ENCODE measurements around the gene CKAP2L. TPM values are rescaled to one million over a fixed set of nuclear protein-coding genes. Genes with fewer than 3 reads are reported as not detected.

The CKAP2L gene
- total RNA-seq, 1 experiment from 2014 or later: 23.3 TPM

DNA sequence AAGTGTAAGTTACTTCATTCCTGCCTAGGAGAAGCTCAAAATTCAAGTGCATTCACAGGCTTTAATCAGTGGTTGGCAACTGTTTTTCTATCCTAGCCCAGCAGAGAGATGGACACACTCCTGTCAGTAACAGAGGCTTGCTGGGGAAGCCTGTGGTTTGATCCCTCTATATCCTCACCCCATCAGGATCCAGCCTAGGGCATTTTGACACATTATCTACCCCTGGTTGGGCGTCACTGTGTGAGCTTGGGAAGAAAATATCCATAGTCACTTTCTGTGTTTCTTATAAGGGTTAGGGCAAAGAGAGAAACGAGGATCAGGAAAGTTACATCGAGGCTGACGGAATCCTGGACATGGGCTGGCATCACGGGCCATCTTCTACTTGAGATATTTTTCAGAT, 33.6 kb downstream of the CKAP2L start:
- Histone ChIP-seq H2BK120ac (ENCODE audit: low read depth, low read length, poor library complexity, severe bottlenecking) (no peak overlapping the region), H2BK15ac (ENCODE audit: low read depth, low read length) (no peak overlapping the region), H2AFZ (ENCODE audit: low read length) (no peak overlapping the region), H4K5ac (ENCODE audit: insufficient read length, low read depth, low read length) (no peak overlapping the region), H2BK20ac (ENCODE audit: low read depth, low read length, poor library complexity, severe bottlenecking) (no peak overlapping the region), H3K27ac (ENCODE audit: insufficient read length, low read depth, low read length) (no peak overlapping the region), H2BK12ac (ENCODE audit: insufficient read length, low read depth, low read length) (no peak overlapping the region), H3K79me1 (ENCODE audit: insufficient read depth, low read depth, low read length, poor library complexity, severe bottlenecking) (no peaks in the 10 kb centered on the region), H2AK5ac (ENCODE audit: insufficient read length, low read length) (no peak overlapping the region), H3K18ac (ENCODE audit: insufficient read length, low read depth, low read length) (no peak overlapping the region), H3K27me3 (ENCODE audit: insufficient read depth, low read length) (no peaks in the 10 kb centered on the region), H3T11ph (ENCODE audit: low read length) (no peak overlapping the region), H3K23ac (ENCODE audit: insufficient read length, low read depth, low read length) (no peak overlapping the region), H3K4me1 (ENCODE audit: insufficient read depth, low read length) (no peaks in the 10 kb centered on the region), H3K56ac (ENCODE audit: insufficient read length, low read depth, low read length) (no peak overlapping the region), H3K4ac (ENCODE audit: low read depth, low read length) (no peak overlapping the region), H4K8ac (replicated peaks; ENCODE audit: insufficient read length, low read depth, low read length) (no peak overlapping the region), H3K9ac (ENCODE audit: extremely low read depth, insufficient read length, low read length) (no peak overlapping the region), H3K9me3 (ENCODE audit: control insufficient read depth, low read depth, low read length) (no peaks in the 10 kb centered on the region), H4K91ac (ENCODE audit: insufficient read length, low read depth, low read length) (no peak overlapping the region), H3K14ac (ENCODE audit: insufficient read depth, low read length) (no peak overlapping the region), H3K23me2 (ENCODE audit: insufficient read length, low read depth, low read length, poor library complexity, severe bottlenecking) (no peaks in the 10 kb centered on the region), H2BK5ac (ENCODE audit: insufficient read length, low read length) (no peak overlapping the region), H3K79me2 (ENCODE audit: insufficient read depth, low read length) (no peaks in the 10 kb centered on the region), H3K4me2 (ENCODE audit: insufficient read depth, insufficient read length, low read length) (no peak overlapping the region), H4K20me1 (ENCODE audit: control insufficient read depth, insufficient read depth, insufficient read length) (no peaks in the 10 kb centered on the region)
- no CpG with 5 or more reads among the region's 5 CpGs for WGBS (ENCODE audit: extremely low coverage, insufficient read length, low lambda C conversion rate)
- Mint-ChIP-seq H3K4me3 (no peak overlapping the region), H3K27me3 (ENCODE audit: low read depth) (no peaks in the 10 kb centered on the region), H3K27ac (peak overlapping the region in 1 of 3 experiments; percentile 73; a peak in 1 of 7 replicates), H3K9me3 (no peaks in the 10 kb centered on the region), H3K36me3 (ENCODE audit: insufficient read depth in 1 of 3, low read depth in 3 of 3) (no peaks in the 10 kb centered on the region), H3K4me1 (peaks cover 6 to 10% of the 10 kb centered on the region in 2 experiments; a peak in 2 of 4 replicates)
- no peak for DNase-seq
- TF ChIP-seq, protein P1, sequence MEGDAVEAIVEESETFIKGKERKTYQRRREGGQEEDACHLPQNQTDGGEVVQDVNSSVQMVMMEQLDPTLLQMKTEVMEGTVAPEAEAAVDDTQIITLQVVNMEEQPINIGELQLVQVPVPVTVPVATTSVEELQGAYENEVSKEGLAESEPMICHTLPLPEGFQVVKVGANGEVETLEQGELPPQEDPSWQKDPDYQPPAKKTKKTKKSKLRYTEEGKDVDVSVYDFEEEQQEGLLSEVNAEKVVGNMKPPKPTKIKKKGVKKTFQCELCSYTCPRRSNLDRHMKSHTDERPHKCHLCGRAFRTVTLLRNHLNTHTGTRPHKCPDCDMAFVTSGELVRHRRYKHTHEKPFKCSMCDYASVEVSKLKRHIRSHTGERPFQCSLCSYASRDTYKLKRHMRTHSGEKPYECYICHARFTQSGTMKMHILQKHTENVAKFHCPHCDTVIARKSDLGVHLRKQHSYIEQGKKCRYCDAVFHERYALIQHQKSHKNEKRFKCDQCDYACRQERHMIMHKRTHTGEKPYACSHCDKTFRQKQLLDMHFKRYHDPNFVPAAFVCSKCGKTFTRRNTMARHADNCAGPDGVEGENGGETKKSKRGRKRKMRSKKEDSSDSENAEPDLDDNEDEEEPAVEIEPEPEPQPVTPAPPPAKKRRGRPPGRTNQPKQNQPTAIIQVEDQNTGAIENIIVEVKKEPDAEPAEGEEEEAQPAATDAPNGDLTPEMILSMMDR (conservative IDR thresholded peaks at IDR 0.05): no peak
